Germinal center (tissue), 1 donor: Measurements from ENCODE around the gene ACOX2.
A peak's percentile ranks its signal among the peaks of the same experiment; 100 is the strongest.

ENCODE experiments used
- DNase-seq: peaks from one replicate; pipeline ENCODE4 v3.0.0; 2012; ENCODE audit warnings: mixed read lengths, low spot score

The ACOX2 gene

GRCh38 chr3:58471025-58471887, 65.7 kb downstream of the ACOX2 start:
- no peak for DNase-seq

- no peak for DNase-seq
Observed at GRCh38 chr3:58470363-58471024, 66.5 kb downstream of the ACOX2 start.

DNA sequence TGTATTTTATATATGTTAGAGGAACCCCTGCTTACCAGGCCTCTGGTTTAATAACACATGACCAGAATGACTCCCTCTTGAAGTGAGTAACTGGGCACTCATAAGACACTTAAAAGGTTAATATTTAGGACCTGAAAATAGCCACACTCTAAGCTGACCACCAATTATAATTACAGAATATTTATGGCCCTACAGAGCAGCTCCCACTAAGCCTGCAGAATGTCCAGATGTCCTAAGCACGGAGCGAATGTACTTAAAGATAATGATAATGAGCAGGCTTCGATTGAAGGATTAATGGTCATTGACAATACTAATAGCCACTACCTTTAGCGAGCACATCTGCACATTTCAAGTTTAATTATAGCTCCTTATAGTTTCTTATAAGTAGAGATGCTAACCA, 67.9 kb downstream of the ACOX2 start:
- DNase-seq = no peak

DNA sequence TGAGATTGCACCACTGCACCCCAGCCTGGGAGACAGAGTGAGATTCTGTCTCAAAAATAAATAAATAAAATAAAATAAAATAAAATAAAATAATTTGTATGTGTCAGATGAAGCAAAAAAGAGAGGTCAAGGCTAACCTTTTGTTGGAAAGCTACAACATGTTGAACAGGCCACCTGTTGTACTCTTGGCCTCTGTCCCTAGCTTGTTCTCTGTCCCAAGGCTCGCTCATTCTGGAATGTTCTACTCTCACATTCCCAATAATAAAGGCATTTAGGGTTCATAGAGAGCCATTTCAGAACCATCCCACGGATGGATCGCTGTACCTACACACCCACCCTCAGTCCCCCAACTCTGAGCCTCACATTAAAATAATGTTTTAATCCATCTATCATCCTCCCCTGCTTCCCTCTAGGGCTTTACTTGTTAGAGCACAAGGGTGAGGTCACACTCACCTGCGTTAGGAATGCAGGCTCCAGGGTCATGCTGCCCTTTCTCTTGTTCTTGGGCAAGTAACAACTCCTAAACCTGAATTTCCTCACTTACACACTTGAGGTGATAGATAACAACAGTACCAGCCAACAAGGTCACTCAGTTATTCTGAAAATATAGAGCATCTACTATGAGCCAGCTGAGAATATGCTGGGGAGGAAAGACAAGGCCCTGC, 70.0 kb downstream of the ACOX2 start:
- no peak for DNase-seq

GRCh38 chr3:58464866-58465265, 72.1 kb downstream of the ACOX2 start:
- DNase-seq = no peak

DNA sequence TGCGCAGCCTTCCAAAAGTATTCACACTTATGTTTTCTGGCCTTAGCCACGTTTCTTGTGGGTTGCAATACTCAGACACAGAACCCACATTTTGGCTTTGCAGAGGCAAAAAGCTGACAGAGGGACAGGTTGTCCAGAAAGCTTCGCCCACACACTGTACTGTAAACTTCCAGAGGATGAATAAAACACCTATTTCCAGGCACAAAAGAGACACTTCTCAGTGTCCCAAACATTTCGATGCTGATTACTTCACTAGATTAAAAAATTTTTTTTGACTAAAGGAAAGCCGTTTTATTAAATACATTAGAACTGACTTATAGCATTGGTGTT, 73.1 kb downstream of the ACOX2 start:
- no peak for DNase-seq

DNA sequence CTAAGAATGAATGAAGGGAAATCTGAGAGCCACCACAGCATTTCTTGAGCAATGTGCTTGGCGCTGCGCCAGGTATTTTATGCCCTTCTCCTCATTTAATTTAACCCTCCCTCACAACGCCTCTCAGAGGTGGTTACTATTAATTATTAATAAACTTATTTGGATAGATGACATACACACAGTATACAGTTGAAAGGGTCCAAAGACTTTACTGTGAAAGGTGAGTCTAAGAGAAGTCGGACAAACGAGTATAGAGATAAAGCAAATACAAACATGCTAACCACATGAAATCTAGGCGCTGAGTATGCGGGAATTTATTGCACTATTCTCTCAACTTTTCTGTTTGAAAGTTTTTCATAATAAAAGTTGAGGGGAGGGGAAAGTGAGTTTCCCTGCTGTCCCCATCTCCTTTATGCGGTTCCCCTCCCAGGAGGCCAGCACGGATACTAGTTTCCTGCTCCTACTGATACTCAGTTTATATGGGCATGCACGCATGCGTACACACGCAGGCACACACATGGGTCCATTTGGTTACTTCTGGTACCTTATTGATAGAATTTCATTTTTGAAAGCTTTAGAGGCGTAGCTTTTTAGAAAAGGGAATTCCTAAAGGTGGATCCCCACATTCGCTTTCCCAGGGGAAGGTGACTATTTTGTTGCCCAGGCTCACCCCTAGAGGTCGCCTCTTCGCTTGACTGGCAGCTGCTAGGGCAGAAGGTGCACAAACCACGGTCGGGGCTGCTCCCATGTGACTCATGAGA, 73.6 kb downstream of the ACOX2 start:
- peak; percentile 81 for DNase-seq

- no peak for DNase-seq
Observed at GRCh38 chr3:58462829-58463180, 74.2 kb downstream of the ACOX2 start.

GRCh38 chr3:58459160-58459559, 77.8 kb downstream of the ACOX2 start:
- no peak for DNase-seq
